Epithelial cell of esophagus (primary cell): ENCODE measurements around the gene TRAPPC2L.
A peak's percentile ranks its signal among the peaks of the same experiment; 100 is the strongest.

Source experiments
- DNase-seq: peaks from one replicate; pipeline ENCODE4 v3.0.0; 2010; ENCODE audit warnings: low read depth
- H3K4me3 ChIP-seq: 2 replicates; pipeline ENCODE4 v1.5.1; 2011; ENCODE audit warnings: mild to moderate bottlenecking, low read length, control low read depth
- CTCF ChIP-seq: IDR thresholded peaks from 2 replicates; pipeline ENCODE4 v1.5.1; 2011; ENCODE audit warnings: low read depth, mild to moderate bottlenecking, low read length, control low read depth, inconsistent platforms; ENCODE audit not compliant: insufficient read depth; ENCODE audit errors: missing control alignments

The TRAPPC2L gene

GRCh38 chr16:88906020-88906419, 49.1 kb downstream of the TRAPPC2L start:
- TF ChIP-seq CTCF, result no peak
- DNase-seq, result no peak
- no peak overlapping the region for H3K4me3 ChIP-seq

- H3K4me3 ChIP-seq, result no peak overlapping the region
- no peak for TF ChIP-seq CTCF
- no peak for DNase-seq
Measured at GRCh38 chr16:88906535-88907105, 49.7 kb downstream of the TRAPPC2L start.

GRCh38 chr16:88907768-88908167, 50.8 kb downstream of the TRAPPC2L start:
- DNase-seq, result peak; percentile 93
- H3K4me3 ChIP-seq, result no peak overlapping the region
- TF ChIP-seq CTCF, result no peak

DNA sequence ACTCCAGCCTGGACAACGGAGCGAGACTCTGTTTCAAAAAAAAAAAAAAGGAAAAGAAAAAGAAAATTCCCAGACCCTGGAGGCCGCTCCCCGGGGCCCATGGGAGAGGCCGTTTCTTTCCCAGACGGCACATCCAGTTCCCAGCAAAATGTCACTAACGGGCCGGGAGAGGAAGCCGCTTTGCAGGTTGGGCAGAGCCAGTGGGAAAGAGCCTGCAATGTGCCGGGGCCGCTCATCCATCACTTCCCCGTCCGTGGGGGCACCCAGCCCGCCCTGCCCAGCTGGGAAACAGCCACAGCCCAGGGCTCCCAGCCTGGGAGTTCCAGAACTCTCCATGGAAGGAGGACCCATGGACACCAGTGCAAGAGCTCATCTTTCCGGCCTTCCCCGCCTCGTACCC, 51.4 kb downstream of the TRAPPC2L start:
- H3K4me3 ChIP-seq, result no peak overlapping the region
- no peak for DNase-seq
- no peak for TF ChIP-seq CTCF

- no peak for DNase-seq
- no peak overlapping the region for H3K4me3 ChIP-seq
- no peak for TF ChIP-seq CTCF
Measured at GRCh38 chr16:88909431-88910210, 52.7 kb downstream of the TRAPPC2L start.

DNA sequence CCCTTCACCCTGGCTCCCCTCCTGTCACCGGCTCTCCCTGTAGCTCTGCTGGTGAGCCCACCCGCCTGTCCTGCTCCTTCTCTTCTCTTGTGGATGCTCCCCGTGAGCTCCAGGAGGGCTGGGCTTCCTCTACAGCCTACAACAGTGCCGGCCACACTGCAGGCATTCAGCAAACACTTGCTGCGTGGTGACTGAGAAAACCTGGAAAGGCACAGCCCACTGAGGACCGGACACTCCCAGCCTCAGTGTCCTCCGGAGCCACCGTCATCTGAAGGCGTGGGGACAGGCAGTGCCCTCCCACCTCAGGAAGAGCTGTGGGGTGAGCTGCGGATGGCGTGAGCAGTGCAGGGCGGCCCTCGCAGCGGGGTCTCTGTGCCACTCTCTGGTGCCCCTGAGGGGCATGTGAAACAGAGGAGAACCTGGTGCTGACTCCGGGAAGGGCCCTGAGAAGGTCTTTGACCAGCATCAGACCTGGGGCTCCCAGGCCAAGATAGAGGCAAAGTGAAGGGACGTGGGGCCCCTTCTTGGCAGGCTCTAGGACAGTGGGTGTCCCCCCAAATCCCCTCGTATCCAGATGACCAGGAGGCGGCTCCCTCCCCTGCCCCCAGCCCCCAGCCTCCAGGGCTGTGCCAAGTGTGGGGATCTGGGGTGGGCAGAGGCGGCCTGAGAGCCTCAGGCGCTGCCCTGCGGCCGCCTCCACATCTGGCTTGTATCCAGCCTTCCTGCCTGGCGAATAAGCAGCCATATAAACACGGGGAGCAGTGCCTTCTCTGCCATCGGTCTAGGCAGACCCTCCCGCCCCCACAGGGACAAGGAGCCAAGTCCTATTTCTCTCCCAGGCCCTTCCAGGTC, 53.6 kb downstream of the TRAPPC2L start:
- no peak overlapping the region for H3K4me3 ChIP-seq
- TF ChIP-seq CTCF, result no peak
- no peak for DNase-seq
